HepG2 (cell line): ENCODE results near the gene WWC2. TPM values are rescaled to one million over a fixed set of nuclear protein-coding genes. Genes with fewer than 3 reads are reported as not detected.

Experiments
- BHLHE40 ChIP-seq: IDR thresholded peaks from 2 replicates; pipeline ENCODE4 v1.6.1; 2011; ENCODE audit warnings: low read length, improper control_type of control experiment
- CEBPG ChIP-seq: IDR thresholded peaks from 2 replicates; pipeline ENCODE4 v1.6.1; 2016
- LCORL ChIP-seq, 2 experiments: fragments of 450-650 bp in 1 of 2; sonication (generic) in 1 of 2; formaldehyde crosslinking in 1 of 2; IDR thresholded peaks; 2 replicates each; pipeline versions ENCODE4 v1.5.0 to v1.6.1; 2017 to 2020; ENCODE audit warnings: antibody characterized with exemption in 1 of 2, missing genetic modification reagents in 1 of 2
- PPARG ChIP-seq: conservative IDR thresholded peaks from 2 replicates; pipeline ENCODE4 v1.6.1; 2016; ENCODE audit warnings: missing biosample characterization, missing genetic modification reagents
- RBM22 ChIP-seq: fragments of 200-400 bp; formaldehyde crosslinking; optimal IDR thresholded peaks from 2 replicates; pipeline ENCODE3; 2017; ENCODE audit warnings: mild to moderate bottlenecking, low read length, moderate library complexity
- SATB2 ChIP-seq: sonication (generic); formaldehyde crosslinking; IDR thresholded peaks from 2 replicates; pipeline ENCODE4 v1.5.0; 2020; ENCODE audit warnings: missing genetic modification reagents
- ZBTB40 ChIP-seq, 2 experiments: fragments of 450-650 bp in 1 of 2; sonication (generic) in 1 of 2; formaldehyde crosslinking in 1 of 2; IDR thresholded peaks; 2 replicates each; pipeline versions ENCODE4 v1.6.1 to v1.8.0; 2016 to 2022; ENCODE audit warnings: antibody characterized with exemption in 1 of 2, mild to moderate bottlenecking in 1 of 2, missing genetic modification reagents in 1 of 2
- ZNF484 ChIP-seq: sonication (generic); formaldehyde crosslinking; IDR thresholded peaks from 2 replicates; pipeline ENCODE4 v1.5.1; 2020; ENCODE audit warnings: mild to moderate bottlenecking, low read depth, missing genetic modification reagents, borderline replicate concordance
- ZNF556 ChIP-seq: sonication (generic); formaldehyde crosslinking; IDR thresholded peaks from 2 replicates; pipeline ENCODE4 v1.4.0; 2020; ENCODE audit warnings: mild to moderate bottlenecking, missing genetic modification reagents, borderline replicate concordance
- ZSCAN29 ChIP-seq: sonication (generic); formaldehyde crosslinking; conservative IDR thresholded peaks from 2 replicates; pipeline ENCODE4 v1.4.0; 2020; ENCODE audit warnings: mild to moderate bottlenecking, missing genetic modification reagents
- polyA plus RNA-seq, 8 experiments: library from polyadenylated mRNA; depleted of rRNA in 3 of 8; stranded (reverse) in 7 of 8; unstranded in 1 of 8; fragments of >200 nt; fragmentation: Illumina TruSeq in 4 of 8; extraction: Trizol in 4 of 8; gene quantifications; 2 replicates each; pipeline versions ENCODE4 v1.2.1 to v1.2.3, GENCODE V29; 2011 to 2016; ENCODE audit warnings: low read depth in 4 of 8, missing spikeins in 1 of 8, mixed read lengths in 1 of 8; ENCODE audit not compliant: insufficient read depth in 1 of 8
- total RNA-seq, 5 experiments: library from RNA; depleted of rRNA; stranded (reverse); fragments of >200 nt; fragmentation: Illumina TruSeq; extraction: Trizol; gene quantifications; 2 replicates each; pipeline ENCODE4 v1.2.3, GENCODE V29; 2016; ENCODE audit warnings: low read depth in 1 of 5
- TF ChIP-seq, protein P1 (sequence below), 2 experiments: sonication (generic) in 1 of 2; formaldehyde crosslinking in 1 of 2; IDR thresholded peaks; 2 replicates each; pipeline versions ENCODE4 v1.6.1 to v1.9.0; 2014 to 2022; ENCODE audit warnings: antibody characterized with exemption in 1 of 2, borderline replicate concordance in 1 of 2, inconsistent platforms in 1 of 2, low read depth in 1 of 2, missing genetic modification reagents in 1 of 2

Gene WWC2
- total and polyA plus RNA-seq, 2 of the 13 experiments (the other 11 are each of a cell fraction or from before 2014, with no cell fraction given): 40.0 to 50.1 TPM

DNA sequence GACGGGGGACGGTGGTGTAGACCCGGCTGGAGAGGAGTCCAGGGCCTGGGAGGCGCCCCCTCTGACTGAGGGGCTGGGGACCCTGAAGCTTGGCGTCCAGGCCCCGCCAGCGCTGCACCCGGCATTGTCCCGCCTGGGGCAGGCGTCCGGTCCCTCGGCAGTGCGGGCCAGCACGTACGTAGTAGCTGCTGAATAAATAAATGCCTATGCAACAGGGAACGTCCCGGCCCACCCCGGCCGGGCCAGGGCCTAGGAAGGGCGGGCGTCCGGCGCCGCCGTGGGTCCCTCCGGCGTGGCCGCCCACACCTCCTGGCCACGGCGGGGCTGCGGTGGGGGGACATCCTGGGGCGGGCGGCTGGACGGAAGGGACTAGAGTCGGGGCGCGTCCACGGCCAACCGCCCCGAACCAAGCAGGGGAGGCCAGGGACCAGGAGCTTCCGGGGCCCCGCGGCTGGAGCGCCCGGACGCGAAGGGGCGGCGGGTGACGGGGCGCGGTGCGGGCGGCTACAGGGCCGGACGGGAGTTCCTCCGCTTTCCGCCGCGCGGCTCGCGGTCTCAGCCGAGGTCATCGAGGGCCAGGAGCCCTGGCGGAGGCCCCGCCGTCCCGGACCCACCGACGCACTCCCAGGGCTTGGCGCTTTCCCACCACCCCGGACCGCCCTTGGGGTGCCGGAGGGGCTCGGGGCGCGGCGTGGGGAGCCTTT lies 886 bp upstream of the WWC2 start (continued):
- TF ChIP-seq, protein P1, sequence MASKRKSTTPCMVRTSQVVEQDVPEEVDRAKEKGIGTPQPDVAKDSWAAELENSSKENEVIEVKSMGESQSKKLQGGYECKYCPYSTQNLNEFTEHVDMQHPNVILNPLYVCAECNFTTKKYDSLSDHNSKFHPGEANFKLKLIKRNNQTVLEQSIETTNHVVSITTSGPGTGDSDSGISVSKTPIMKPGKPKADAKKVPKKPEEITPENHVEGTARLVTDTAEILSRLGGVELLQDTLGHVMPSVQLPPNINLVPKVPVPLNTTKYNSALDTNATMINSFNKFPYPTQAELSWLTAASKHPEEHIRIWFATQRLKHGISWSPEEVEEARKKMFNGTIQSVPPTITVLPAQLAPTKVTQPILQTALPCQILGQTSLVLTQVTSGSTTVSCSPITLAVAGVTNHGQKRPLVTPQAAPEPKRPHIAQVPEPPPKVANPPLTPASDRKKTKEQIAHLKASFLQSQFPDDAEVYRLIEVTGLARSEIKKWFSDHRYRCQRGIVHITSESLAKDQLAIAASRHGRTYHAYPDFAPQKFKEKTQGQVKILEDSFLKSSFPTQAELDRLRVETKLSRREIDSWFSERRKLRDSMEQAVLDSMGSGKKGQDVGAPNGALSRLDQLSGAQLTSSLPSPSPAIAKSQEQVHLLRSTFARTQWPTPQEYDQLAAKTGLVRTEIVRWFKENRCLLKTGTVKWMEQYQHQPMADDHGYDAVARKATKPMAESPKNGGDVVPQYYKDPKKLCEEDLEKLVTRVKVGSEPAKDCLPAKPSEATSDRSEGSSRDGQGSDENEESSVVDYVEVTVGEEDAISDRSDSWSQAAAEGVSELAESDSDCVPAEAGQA (IDR thresholded peaks at IDR 0.05; ENCODE audit: low read depth): no peak; the same call in 1 of the 2 replicates
- TF ChIP-seq, protein P1 (CRISPR knock-in tag; IDR thresholded peaks at IDR 0.05; ENCODE audit: borderline replicate concordance): peak; percentile 21; the same call in 1 of the 2 replicates
- TF ChIP-seq ZBTB40 (IDR thresholded peaks at IDR 0.05) (no peak), ZBTB40 (CRISPR knock-in tag; IDR thresholded peaks at IDR 0.05) (peak; percentile 76), ZNF484 (CRISPR knock-in tag) (no peak), BHLHE40 (no peak), PPARG (CRISPR knock-in tag) (0 out of 2 replicates have a peak, but pooled peaks have one; percentile 20), RBM22 (peak; percentile 16), ZSCAN29 (CRISPR knock-in tag) (0 out of 2 replicates have a peak, but pooled peaks have one; percentile 32), ZNF556 (CRISPR knock-in tag) (no peak; the same call in 1 of the 2 replicates), LCORL (IDR thresholded peaks at IDR 0.05) (no peak), LCORL (CRISPR knock-in tag; IDR thresholded peaks at IDR 0.05) (peak; percentile 68), CEBPG (CRISPR knock-in tag) (peak; percentile 15; the same call in 1 of the 2 replicates), SATB2 (0 out of 2 replicates have a peak, but pooled peaks have one; percentile 12)
